B cell (primary cell): ENCODE measurements around the gene PTCSC3.

Experiments used
- CTCF ChIP-seq: fragments of 200-600 bp; IDR thresholded peaks from one replicate; pipeline ENCODE4 v1.8.0; 2022; ENCODE audit warnings: antibody characterized with exemption, mild to moderate bottlenecking
- EZH2 ChIP-seq: IDR thresholded peaks from 2 replicates; pipeline ENCODE4 v1.6.1; 2012; ENCODE audit warnings: borderline replicate concordance, low read depth, mild to moderate bottlenecking, moderate library complexity, low read length; ENCODE audit not compliant: insufficient read depth, poor library complexity, severe bottlenecking

GRCh38 chr14:36085861-36086260 is 90.7 kb downstream of the PTCSC3 start:
- TF ChIP-seq CTCF (no peak), EZH2 (no peak)
